Neuron (in vitro differentiated cells): ENCODE measurements around the gene CHST9.
"Not testable (repeated sequence)": the region's sequence is repeated elsewhere in the genome, so short reads cannot be mapped to it uniquely, and the experiment has no call there.

Experiments
- H2AFZ ChIP-seq: one replicate; pipeline ENCODE4 v1.6.1; 2013; ENCODE audit warnings: low read depth, mild to moderate bottlenecking, inconsistent platforms, low read length, moderate library complexity
- H3K27me3 ChIP-seq: one replicate; pipeline ENCODE4 v1.6.1; 2013; ENCODE audit warnings: low read length; ENCODE audit not compliant: insufficient read depth
- H3K36me3 ChIP-seq: one replicate; pipeline ENCODE4 v1.6.1; 2013; ENCODE audit warnings: low read length; ENCODE audit not compliant: insufficient read depth
- H3K4me1 ChIP-seq: one replicate; pipeline ENCODE4 v1.6.1; 2013; ENCODE audit warnings: low read length; ENCODE audit not compliant: insufficient read depth
- H3K4me3 ChIP-seq: 2 replicates; pipeline ENCODE4 v1.5.1; 2013; ENCODE audit warnings: mild to moderate bottlenecking, low read length, moderate library complexity
- H3K9me3 ChIP-seq: one replicate; pipeline ENCODE4 v1.6.1; 2013; ENCODE audit warnings: low read length

Gene CHST9

GRCh38 chr18:27110319-27110718, 74.8 kb downstream of the CHST9 start:
- Histone ChIP-seq H3K36me3 (no peaks in the 10 kb centered on the region), H3K4me3 (no peak overlapping the region), H3K4me1 (no peaks in the 10 kb centered on the region), H3K27me3 (no peaks in the 10 kb centered on the region), H2AFZ (no peak overlapping the region), H3K9me3 (no peaks in the 10 kb centered on the region)

GRCh38 chr18:27109451-27109850, 75.7 kb downstream of the CHST9 start:
- no peaks in the 10 kb centered on the region for H3K4me1 ChIP-seq
- H3K4me3 ChIP-seq: no peak overlapping the region
- no peaks in the 10 kb centered on the region for H3K9me3 ChIP-seq
- H3K36me3 ChIP-seq: no peaks in the 10 kb centered on the region
- H3K27me3 ChIP-seq: no peaks in the 10 kb centered on the region
- H2AFZ ChIP-seq: no peak overlapping the region

GRCh38 chr18:27108842-27109241, 76.3 kb downstream of the CHST9 start:
- no peaks in the 10 kb centered on the region for H3K36me3 ChIP-seq
- H2AFZ ChIP-seq: no peak overlapping the region

GRCh38 chr18:27104743-27105142, 80.4 kb downstream of the CHST9 start:
- no peaks in the 10 kb centered on the region for H3K9me3 ChIP-seq
- H3K4me3 ChIP-seq: no peak overlapping the region
- H3K36me3 ChIP-seq: no peaks in the 10 kb centered on the region
- H3K27me3 ChIP-seq: no peaks in the 10 kb centered on the region
- H3K4me1 ChIP-seq: no peaks in the 10 kb centered on the region
- no peak overlapping the region for H2AFZ ChIP-seq

More at GRCh38 chr18:27108842-27109241, 76.3 kb downstream of the CHST9 start:
- H3K9me3 ChIP-seq: no peaks in the 10 kb centered on the region
- H3K27me3 ChIP-seq: no peaks in the 10 kb centered on the region
- H3K4me1 ChIP-seq: no peaks in the 10 kb centered on the region
- no peak overlapping the region for H3K4me3 ChIP-seq

GRCh38 chr18:27094621-27095020, 90.5 kb downstream of the CHST9 start:
- H3K9me3 ChIP-seq: no peaks in the 10 kb centered on the region
- H3K27me3 ChIP-seq: no peaks in the 10 kb centered on the region
- H3K4me1 ChIP-seq: no peaks in the 10 kb centered on the region
- H2AFZ ChIP-seq: no peak overlapping the region
- H3K36me3 ChIP-seq: no peaks in the 10 kb centered on the region
- no peak overlapping the region for H3K4me3 ChIP-seq

- not testable (repeated sequence) for H3K4me1 ChIP-seq, H2AFZ ChIP-seq
These were observed 91.8 kb downstream of the CHST9 start for GRCh38 chr18:27093290-27093689.

GRCh38 chr18:27081701-27082100, 103.4 kb downstream of the CHST9 start:
- H3K4me1 ChIP-seq: no peaks in the 10 kb centered on the region
- no peaks in the 10 kb centered on the region for H3K9me3 ChIP-seq
- no peak overlapping the region for H3K4me3 ChIP-seq
- no peaks in the 10 kb centered on the region for H3K36me3 ChIP-seq
- H2AFZ ChIP-seq: no peak overlapping the region
- no peaks in the 10 kb centered on the region for H3K27me3 ChIP-seq

More at GRCh38 chr18:27093290-27093689, 91.8 kb downstream of the CHST9 start:
- H3K4me3 ChIP-seq, H3K9me3 ChIP-seq, H3K36me3 ChIP-seq, H3K27me3 ChIP-seq: not testable (repeated sequence)

- Histone ChIP-seq H3K9me3 (no peaks in the 10 kb centered on the region), H2AFZ (no peak overlapping the region), H3K4me3 (no peak overlapping the region), H3K27me3 (no peaks in the 10 kb centered on the region), H3K36me3 (no peaks in the 10 kb centered on the region), H3K4me1 (no peaks in the 10 kb centered on the region)
These were observed 109.3 kb downstream of the CHST9 start for GRCh38 chr18:27075828-27076227.

GRCh38 chr18:27073404-27073830, 111.7 kb downstream of the CHST9 start:
- Histone ChIP-seq H3K4me3 (no peak overlapping the region), H3K9me3 (no peaks in the 10 kb centered on the region), H3K36me3 (no peaks in the 10 kb centered on the region), H3K4me1 (no peaks in the 10 kb centered on the region), H3K27me3 (no peaks in the 10 kb centered on the region), H2AFZ (no peak overlapping the region)

GRCh38 chr18:27064673-27065072, 120.4 kb downstream of the CHST9 start:
- H2AFZ ChIP-seq: no peak overlapping the region
- no peak overlapping the region for H3K4me3 ChIP-seq
- no peaks in the 10 kb centered on the region for H3K36me3 ChIP-seq
- H3K9me3 ChIP-seq: no peaks in the 10 kb centered on the region
- H3K4me1 ChIP-seq: no peaks in the 10 kb centered on the region
- no peaks in the 10 kb centered on the region for H3K27me3 ChIP-seq

- no peaks in the 10 kb centered on the region for H3K27me3 ChIP-seq
- H3K4me3 ChIP-seq: no peak overlapping the region
- H2AFZ ChIP-seq: no peak overlapping the region
- no peaks in the 10 kb centered on the region for H3K9me3 ChIP-seq
- no peaks in the 10 kb centered on the region for H3K4me1 ChIP-seq
- no peaks in the 10 kb centered on the region for H3K36me3 ChIP-seq
These were observed 122.3 kb downstream of the CHST9 start for GRCh38 chr18:27062802-27063201.

GRCh38 chr18:27061488-27062095, 123.5 kb downstream of the CHST9 start:
- H3K4me1 ChIP-seq: peaks cover 5% of the 10 kb centered on the region
- no peaks in the 10 kb centered on the region for H3K27me3 ChIP-seq
- no peaks in the 10 kb centered on the region for H3K36me3 ChIP-seq
- no peak overlapping the region for H3K4me3 ChIP-seq
- no peak overlapping the region for H2AFZ ChIP-seq
- no peaks in the 10 kb centered on the region for H3K9me3 ChIP-seq

GRCh38 chr18:27057519-27058234, 127.4 kb downstream of the CHST9 start:
- Histone ChIP-seq H2AFZ (no peak overlapping the region), H3K27me3 (no peaks in the 10 kb centered on the region), H3K4me3 (no peak overlapping the region), H3K4me1 (peaks cover 9% of the 10 kb centered on the region), H3K36me3 (no peaks in the 10 kb centered on the region), H3K9me3 (no peaks in the 10 kb centered on the region)

- Histone ChIP-seq H3K36me3 (no peaks in the 10 kb centered on the region), H3K4me3 (no peak overlapping the region), H3K4me1 (peaks cover 9% of the 10 kb centered on the region), H2AFZ (no peak overlapping the region), H3K9me3 (no peaks in the 10 kb centered on the region), H3K27me3 (no peaks in the 10 kb centered on the region)
These were observed 130.2 kb downstream of the CHST9 start for GRCh38 chr18:27054926-27055325.
